Smooth muscle cell (in vitro differentiated cells): ENCODE results near the gene PLPPR3. TPM values are rescaled to one million over a fixed set of nuclear protein-coding genes. Genes with fewer than 3 reads are reported as not detected.

Source experiments
- DNase-seq: peaks from one replicate; lab custom pipeline; 2025; ENCODE audit not compliant: unreplicated experiment; lab: John Stamatoyannopoulos, UW
- H2AFZ ChIP-seq: fragments of 200-600 bp; sonication (generic); 2 replicates; pipeline ENCODE4 v1.6.0; 2016; ENCODE audit warnings: antibody characterized with exemption, low read depth, mild to moderate bottlenecking
- H3F3A ChIP-seq: fragments of 200-600 bp; sonication (generic); 2 replicates; pipeline ENCODE4 v1.6.0; 2017; ENCODE audit warnings: antibody characterized with exemption, low read depth
- H3K27ac ChIP-seq: fragments of 200-600 bp; sonication (generic); 2 replicates; pipeline ENCODE4 v1.5.1; 2016; ENCODE audit warnings: low read depth, mild to moderate bottlenecking
- H3K27me3 ChIP-seq: fragments of 200-600 bp; sonication (generic); 2 replicates; pipeline ENCODE4 v1.6.1; 2016; ENCODE audit warnings: low read depth, mild to moderate bottlenecking
- H3K36me3 ChIP-seq: fragments of 200-600 bp; sonication (generic); 2 replicates; pipeline ENCODE4 v1.5.1; 2016; ENCODE audit warnings: low read depth
- H3K4me1 ChIP-seq: fragments of 200-600 bp; sonication (generic); 2 replicates; pipeline ENCODE4 v1.5.1; 2016; ENCODE audit warnings: low read depth
- H3K4me2 ChIP-seq: fragments of 200-600 bp; sonication (generic); 2 replicates; pipeline ENCODE4 v1.6.0; 2016; ENCODE audit warnings: mild to moderate bottlenecking
- H3K4me3 ChIP-seq: fragments of 200-600 bp; sonication (generic); 2 replicates; pipeline ENCODE4 v1.5.1; 2016; ENCODE audit warnings: mild to moderate bottlenecking
- H3K79me2 ChIP-seq: fragments of 200-600 bp; sonication (generic); 2 replicates; pipeline ENCODE4 v1.6.0; 2016; ENCODE audit warnings: low read depth, mild to moderate bottlenecking
- H3K9ac ChIP-seq: fragments of 200-600 bp; sonication (generic); 2 replicates; pipeline ENCODE4 v1.6.0; 2016; ENCODE audit warnings: low read depth
- H3K9me3 ChIP-seq: fragments of 200-600 bp; sonication (generic); replicated peaks from 2 replicates; pipeline ENCODE4 v1.5.1; 2016; ENCODE audit warnings: low read depth
- H4K20me1 ChIP-seq: fragments of 200-600 bp; sonication (generic); 2 replicates; pipeline ENCODE4 v1.6.0; 2016; ENCODE audit warnings: low read depth
- WGBS: methylation state at CpG from one replicate; pipeline ENCODE4 v1.1.7; 2016; ENCODE audit warnings: low lambda C conversion rate; 5-methylcytosine and 5-hydroxymethylcytosine counted together
- polyA plus RNA-seq: library from polyadenylated mRNA; unstranded; fragments of >200 nt; fragmentation: Nextera tagmentation; extraction: Ambion mirVana; gene quantifications from 2 replicates; pipeline ENCODE4 v1.2.1, GENCODE V29; 2016
- total RNA-seq: library from RNA; depleted of rRNA; stranded (reverse); fragments of >200 nt; gene quantifications from 2 replicates; pipeline ENCODE4 v1.2.3, GENCODE V29; 2014
- TF ChIP-seq, protein P1 (sequence below): fragments of 200-600 bp; sonication (generic); IDR thresholded peaks from 2 replicates; pipeline ENCODE4 v1.5.1; 2017; ENCODE audit warnings: borderline replicate concordance, mild to moderate bottlenecking, antibody characterized with exemption; ENCODE audit not compliant: insufficient read depth, poor library complexity, severe bottlenecking

The PLPPR3 gene
- total and polyA plus RNA-seq, 2 experiments from 2014 or later, result 6.5 to 13.7 TPM

DNA sequence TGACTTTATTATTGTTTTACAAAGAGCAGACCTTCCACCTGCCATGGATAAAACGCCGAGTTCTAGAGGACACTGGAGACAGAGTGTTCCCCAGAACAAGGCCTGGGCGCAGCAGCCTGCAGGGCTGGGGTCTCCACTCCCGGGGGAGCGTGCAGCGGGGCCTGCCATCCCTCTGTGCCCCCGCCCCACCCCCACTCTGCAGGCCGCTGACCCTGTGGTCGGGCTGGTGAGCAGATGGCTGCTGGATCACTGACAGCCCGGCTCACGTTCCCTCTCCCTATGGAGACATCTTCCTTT lies 33.1 kb downstream of the PLPPR3 start:
- WGBS, result 89% methylated on average over 11 of the region's 11 CpGs
- Histone ChIP-seq H3K27me3 (no peaks in the 10 kb centered on the region), H3K79me2 (no peaks in the 10 kb centered on the region), H3K9ac (no peak overlapping the region), H3K4me3 (no peak overlapping the region), H3K36me3 (no peaks in the 10 kb centered on the region), H3K9me3 (no peaks in the 10 kb centered on the region), H4K20me1 (no peaks in the 10 kb centered on the region), H3K4me1 (peaks cover 13% of the 10 kb centered on the region), H3K4me2 (peak overlapping the region; percentile 30), H3F3A (no peaks in the 10 kb centered on the region), H2AFZ (peak overlapping the region; percentile 89), H3K27ac (peak overlapping the region; percentile 52)
- TF ChIP-seq, protein P1, sequence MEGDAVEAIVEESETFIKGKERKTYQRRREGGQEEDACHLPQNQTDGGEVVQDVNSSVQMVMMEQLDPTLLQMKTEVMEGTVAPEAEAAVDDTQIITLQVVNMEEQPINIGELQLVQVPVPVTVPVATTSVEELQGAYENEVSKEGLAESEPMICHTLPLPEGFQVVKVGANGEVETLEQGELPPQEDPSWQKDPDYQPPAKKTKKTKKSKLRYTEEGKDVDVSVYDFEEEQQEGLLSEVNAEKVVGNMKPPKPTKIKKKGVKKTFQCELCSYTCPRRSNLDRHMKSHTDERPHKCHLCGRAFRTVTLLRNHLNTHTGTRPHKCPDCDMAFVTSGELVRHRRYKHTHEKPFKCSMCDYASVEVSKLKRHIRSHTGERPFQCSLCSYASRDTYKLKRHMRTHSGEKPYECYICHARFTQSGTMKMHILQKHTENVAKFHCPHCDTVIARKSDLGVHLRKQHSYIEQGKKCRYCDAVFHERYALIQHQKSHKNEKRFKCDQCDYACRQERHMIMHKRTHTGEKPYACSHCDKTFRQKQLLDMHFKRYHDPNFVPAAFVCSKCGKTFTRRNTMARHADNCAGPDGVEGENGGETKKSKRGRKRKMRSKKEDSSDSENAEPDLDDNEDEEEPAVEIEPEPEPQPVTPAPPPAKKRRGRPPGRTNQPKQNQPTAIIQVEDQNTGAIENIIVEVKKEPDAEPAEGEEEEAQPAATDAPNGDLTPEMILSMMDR, result no peak
- no peak for DNase-seq

DNA sequence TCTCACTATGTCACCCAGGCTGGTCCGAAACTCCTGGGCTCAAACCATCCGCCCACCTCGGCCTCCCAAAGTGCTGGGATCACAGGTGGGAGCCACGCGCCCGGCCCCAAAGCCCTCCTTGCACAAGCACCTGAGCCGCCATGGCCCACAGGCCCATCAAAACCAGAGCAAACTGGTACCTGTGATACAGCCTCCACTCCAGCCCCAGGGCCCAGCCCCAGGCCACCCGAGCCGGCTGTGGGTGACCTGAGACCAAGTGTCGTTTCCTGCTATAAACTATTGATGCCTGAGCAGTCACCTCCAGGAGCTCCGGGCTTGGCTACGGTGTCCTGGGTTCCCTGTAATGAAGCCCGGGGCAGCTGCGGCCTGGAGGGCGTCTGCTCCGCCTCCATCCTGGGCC lies 34.2 kb downstream of the PLPPR3 start:
- 89% methylated on average over 16 of the region's 16 CpGs for WGBS
- no peaks in the 10 kb centered on the region for H3F3A ChIP-seq
- peaks cover 21% of the 10 kb centered on the region for H3K4me1 ChIP-seq
- H3K79me2 ChIP-seq, result no peaks in the 10 kb centered on the region
- H4K20me1 ChIP-seq, result no peaks in the 10 kb centered on the region
- no peaks in the 10 kb centered on the region for H3K36me3 ChIP-seq
- H3K9ac ChIP-seq, result no peak overlapping the region
- TF ChIP-seq, protein P1, result no peak
- no peak overlapping the region for H2AFZ ChIP-seq
- H3K4me2 ChIP-seq, result no peak overlapping the region
- no peaks in the 10 kb centered on the region for H3K27me3 ChIP-seq
- no peak for DNase-seq
- no peaks in the 10 kb centered on the region for H3K9me3 ChIP-seq
- H3K4me3 ChIP-seq, result no peak overlapping the region
- H3K27ac ChIP-seq, result no peak overlapping the region

DNA sequence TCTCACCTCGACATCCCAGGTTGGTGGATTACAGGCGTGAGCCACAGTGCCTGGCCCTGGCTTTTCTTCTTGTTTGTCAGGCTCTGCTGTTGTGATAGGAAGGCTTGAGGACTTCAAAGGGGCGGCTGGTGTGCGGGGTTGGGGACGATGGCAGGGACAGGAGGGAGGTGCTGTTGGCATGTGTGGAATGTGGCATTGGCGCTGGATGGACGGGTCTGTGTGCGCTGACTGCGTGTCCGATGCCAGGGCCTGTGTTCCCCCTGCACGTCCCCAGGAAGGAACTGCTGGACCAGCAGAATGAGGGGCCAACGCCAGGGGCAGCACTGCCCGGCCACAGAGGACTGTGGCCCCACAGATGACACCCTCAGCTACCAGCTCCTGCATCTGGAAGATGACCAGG lies 37.2 kb downstream of the PLPPR3 start:
- no peak overlapping the region for H3K27ac ChIP-seq
- TF ChIP-seq, protein P1, result no peak
- H2AFZ ChIP-seq, result no peak overlapping the region
- H3K9me3 ChIP-seq, result no peaks in the 10 kb centered on the region
- H3K4me1 ChIP-seq, result peaks cover 26% of the 10 kb centered on the region
- H3K27me3 ChIP-seq, result no peaks in the 10 kb centered on the region
- no peaks in the 10 kb centered on the region for H3K79me2 ChIP-seq
- no peak overlapping the region for H3K4me3 ChIP-seq
- WGBS, result 94% methylated on average over 13 of the region's 13 CpGs
- H3K9ac ChIP-seq, result no peak overlapping the region
- no peak overlapping the region for H3K4me2 ChIP-seq
- H3F3A ChIP-seq, result no peaks in the 10 kb centered on the region
- DNase-seq, result no peak
- no peaks in the 10 kb centered on the region for H4K20me1 ChIP-seq
- no peaks in the 10 kb centered on the region for H3K36me3 ChIP-seq

DNA sequence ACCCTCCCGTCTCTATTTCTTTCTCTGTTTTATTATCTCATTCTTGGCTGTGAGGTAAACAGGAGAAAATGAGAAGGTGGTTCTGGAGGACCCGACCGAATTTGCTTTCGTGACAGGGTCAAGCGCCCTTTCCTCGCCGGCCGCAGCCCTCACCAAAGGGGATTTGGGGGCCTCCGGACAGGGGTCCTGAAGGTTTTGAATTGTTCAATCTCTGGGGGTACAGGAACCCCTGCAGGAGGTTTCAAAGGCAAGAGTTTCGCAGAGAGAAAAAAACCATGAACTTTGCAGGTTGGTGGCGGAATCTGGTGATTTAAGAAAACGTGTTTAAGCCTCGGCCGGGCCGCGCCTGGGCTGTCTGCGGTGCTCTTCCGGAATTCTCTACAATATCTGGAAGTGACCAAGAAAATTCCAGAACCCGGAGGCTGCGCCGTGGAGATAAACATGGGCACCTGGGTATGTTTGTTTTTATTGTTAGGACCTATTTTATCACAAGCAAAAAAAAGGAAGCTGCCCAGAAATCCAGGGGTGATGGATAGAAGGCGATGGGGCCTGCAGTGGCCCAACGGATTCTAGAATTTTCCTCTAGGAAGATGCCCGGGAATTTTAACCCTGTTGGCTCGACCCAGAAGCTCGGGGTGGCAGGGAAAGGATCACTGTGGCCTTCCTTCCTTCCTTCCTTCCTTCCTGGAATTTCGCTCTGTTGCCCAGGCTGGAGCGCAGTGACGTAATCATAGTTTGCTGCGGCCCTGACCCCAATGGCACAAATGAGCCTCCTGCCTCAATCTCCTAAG lies 38.7 kb downstream of the PLPPR3 start:
- no peak for DNase-seq
- Histone ChIP-seq H3K4me1 (peaks cover 15% of the 10 kb centered on the region), H3K27ac (no peak overlapping the region), H3K27me3 (no peaks in the 10 kb centered on the region), H3K4me3 (peak overlapping the region; percentile 42), H3K9me3 (no peaks in the 10 kb centered on the region), H4K20me1 (no peaks in the 10 kb centered on the region), H3K79me2 (no peaks in the 10 kb centered on the region), H3K36me3 (no peaks in the 10 kb centered on the region), H3K9ac (peak overlapping the region; percentile 19), H3K4me2 (peak overlapping the region; percentile 82), H2AFZ (peak overlapping the region; percentile 86), H3F3A (no peaks in the 10 kb centered on the region)
- 52% methylated on average over 30 of the region's 30 CpGs for WGBS
- TF ChIP-seq, protein P1, result no peak
